K562 (cell line): Measurements from ENCODE around the gene SCG3. TPM values are rescaled to one million over a fixed set of nuclear protein-coding genes. Genes with fewer than 3 reads are reported as not detected.
A peak's percentile ranks its signal among the peaks of the same experiment; 100 is the strongest.

Source experiments
- CC2D1A ChIP-seq: fragments of 450-650 bp; IDR thresholded peaks from 2 replicates; pipeline ENCODE4 v1.6.1; 2017; ENCODE audit warnings: mild to moderate bottlenecking
- CREB1 ChIP-seq, 2 experiments: sonication (generic) in 1 of 2; formaldehyde crosslinking in 1 of 2; IDR thresholded peaks; 2 replicates each; pipeline versions ENCODE4 v1.6.1 to v1.8.0; 2012 to 2022; ENCODE audit warnings: inconsistent platforms in 1 of 2, mild to moderate bottlenecking in 1 of 2, missing genetic modification reagents in 1 of 2, moderate library complexity in 1 of 2
- CTBP1 ChIP-seq: fragments of 450-650 bp; IDR thresholded peaks from 2 replicates; pipeline ENCODE4 v1.6.1; 2016; ENCODE audit warnings: borderline replicate concordance
- EP300 ChIP-seq: IDR thresholded peaks from 2 replicates; pipeline ENCODE4 v1.6.1; 2012; ENCODE audit warnings: low read length, improper control_type of control experiment
- ETV1 ChIP-seq: fragments of 450-650 bp; conservative IDR thresholded peaks from 2 replicates; pipeline ENCODE4 v1.6.1; 2016; ENCODE audit warnings: missing genetic modification characterization, control low read depth, low read depth, missing compliant biosample characterization
- GABPA ChIP-seq: fragments of 200-800 bp; sonication (Bioruptor generic); conservative IDR thresholded peaks from 2 replicates; pipeline ENCODE4 v1.6.1; 2016; ENCODE audit warnings: low read depth, missing genetic modification characterization, missing compliant biosample characterization
- HDAC3 ChIP-seq: fragments of 450-650 bp; IDR thresholded peaks from 2 replicates; pipeline ENCODE4 v1.6.1; 2018; ENCODE audit warnings: borderline replicate concordance, mild to moderate bottlenecking, moderate library complexity; ENCODE audit not compliant: partially characterized antibody
- HMGN3 ChIP-seq: IDR thresholded peaks from 2 replicates; pipeline ENCODE4 v1.6.1; 2011; ENCODE audit warnings: borderline replicate concordance, low read depth, mild to moderate bottlenecking, mixed read lengths, low read length; ENCODE audit not compliant: insufficient read length; ENCODE audit errors: extremely low read depth
- IRF2 ChIP-seq: sonication (generic); formaldehyde crosslinking; IDR thresholded peaks from 2 replicates; pipeline ENCODE4 v1.8.1; 2022; ENCODE audit warnings: mild to moderate bottlenecking, missing genetic modification reagents
- MAZ ChIP-seq, 2 experiments: fragments of 450-650 bp in 1 of 2; sonication (generic) in 1 of 2; formaldehyde crosslinking; IDR thresholded peaks in 1 of 2; conservative IDR thresholded peaks in 1 of 2; 2 replicates each; pipeline versions ENCODE4 v1.4.0 to v1.5.0; 2020; ENCODE audit warnings: mild to moderate bottlenecking in 1 of 2, missing genetic modification reagents in 1 of 2
- MTA2 ChIP-seq: fragments of 450-650 bp; IDR thresholded peaks from 2 replicates; pipeline ENCODE4 v1.6.1; 2016; ENCODE audit warnings: low read depth
- SLC30A9 ChIP-seq: fragments of 250-450 bp; sonication (Bioruptor Pico); IDR thresholded peaks from 2 replicates; pipeline ENCODE4 v1.8.0; 2022; ENCODE audit warnings: mild to moderate bottlenecking, moderate library complexity
- SOX6 ChIP-seq: fragments of 450-650 bp; IDR thresholded peaks from 2 replicates; pipeline ENCODE4 v1.6.1; 2014; ENCODE audit warnings: mild to moderate bottlenecking
- SP1 ChIP-seq: sonication (generic); formaldehyde crosslinking; IDR thresholded peaks from 2 replicates; pipeline ENCODE4 v1.8.1; 2022; ENCODE audit warnings: mild to moderate bottlenecking, missing genetic modification reagents
- TEAD4 ChIP-seq, 2 experiments: sonication (generic) in 1 of 2; formaldehyde crosslinking in 1 of 2; IDR thresholded peaks; 2 replicates each; pipeline versions ENCODE4 v1.6.1 to v1.8.0; 2012 to 2022; ENCODE audit warnings: borderline replicate concordance in 1 of 2, inconsistent platforms in 1 of 2, low read length in 1 of 2, mild to moderate bottlenecking in 1 of 2, missing genetic modification reagents in 1 of 2
- XRCC5 ChIP-seq: fragments of 200-400 bp; formaldehyde crosslinking; IDR thresholded peaks from 2 replicates; pipeline ENCODE4 v1.6.1; 2017; ENCODE audit warnings: low read depth, mild to moderate bottlenecking, low read length
- YBX1 ChIP-seq: fragments of 450-650 bp; IDR thresholded peaks from 2 replicates; pipeline ENCODE4 v1.7.1; 2016; ENCODE audit warnings: mild to moderate bottlenecking
- ZFP30 ChIP-seq: fragments of 250-450 bp; sonication (Bioruptor Pico); IDR thresholded peaks from 2 replicates; pipeline ENCODE4 v1.8.0; 2022; ENCODE audit warnings: moderate library complexity, mild to moderate bottlenecking, inconsistent platforms, borderline replicate concordance
- ZNF274 ChIP-seq: IDR thresholded peaks from 2 replicates; pipeline ENCODE4 v1.6.1; 2011; ENCODE audit warnings: low read depth, mild to moderate bottlenecking, low read length, moderate library complexity, borderline replicate concordance
- ZNF778 ChIP-seq: fragments of 450-650 bp; formaldehyde crosslinking; IDR thresholded peaks from 2 replicates; pipeline ENCODE4 v1.4.0; 2020; ENCODE audit warnings: mild to moderate bottlenecking, moderate library complexity
- polyA plus RNA-seq, 8 experiments: library from polyadenylated mRNA; depleted of rRNA in 4 of 8; stranded (reverse) in 5 of 8; unstranded in 3 of 8; fragments of >200 nt; fragmentation: Nextera tagmentation in 2 of 8; fragmentation: Illumina TruSeq in 1 of 8; extraction: Ambion mirVana in 2 of 8; extraction: Trizol in 1 of 8; gene quantifications; 2 replicates each; pipeline versions ENCODE4 v1.2.1 to v1.2.3, GENCODE V29; 2011 to 2014; ENCODE audit warnings: inconsistent platforms in 1 of 8, missing spikeins in 1 of 8
- total RNA-seq, 7 experiments: library from RNA; depleted of rRNA in 6 of 7; stranded (reverse); fragments of >200 nt in 6 of 7; fragmentation: Illumina TruSeq in 2 of 7; extraction: Trizol in 2 of 7; gene quantifications; 2 replicates each; pipeline versions ENCODE4 v1.2.1 to v1.2.3, GENCODE V29; 2011 to 2021; ENCODE audit warnings: low replicate concordance in 1 of 7
- TF ChIP-seq, protein P1 (sequence below), 2 experiments: fragments of 200-800 bp in 1 of 2; sonication (Bioruptor generic) in 1 of 2; sonication (generic) in 1 of 2; formaldehyde crosslinking in 1 of 2; IDR thresholded peaks in 1 of 2; conservative IDR thresholded peaks in 1 of 2; 2 replicates each; pipeline versions ENCODE4 v1.5.0 to v1.6.1; 2016 to 2020; ENCODE audit warnings: missing compliant biosample characterization in 1 of 2, missing genetic modification characterization in 1 of 2, missing genetic modification reagents in 1 of 2
- TF ChIP-seq, protein P2 (sequence below): fragments of 250-450 bp; sonication (Bioruptor Pico); IDR thresholded peaks from 2 replicates; pipeline ENCODE4 v1.5.0; 2020; ENCODE audit warnings: mild to moderate bottlenecking
- TF ChIP-seq, protein P3 (sequence below): fragments of 450-650 bp; IDR thresholded peaks from 2 replicates; pipeline ENCODE4 v1.6.1; 2016; ENCODE audit warnings: low read depth, mild to moderate bottlenecking, moderate library complexity
- TF ChIP-seq, protein P4 (sequence below): sonication (generic); formaldehyde crosslinking; IDR thresholded peaks from 2 replicates; pipeline ENCODE4 v1.5.0; 2020; ENCODE audit warnings: missing genetic modification reagents

The SCG3 gene
- total and polyA plus RNA-seq, 9 of the 15 experiments (the other 6 are each of a cell fraction or from before 2014, with no cell fraction given), result 13.0 to 43.8 (median 21.0) TPM

DNA sequence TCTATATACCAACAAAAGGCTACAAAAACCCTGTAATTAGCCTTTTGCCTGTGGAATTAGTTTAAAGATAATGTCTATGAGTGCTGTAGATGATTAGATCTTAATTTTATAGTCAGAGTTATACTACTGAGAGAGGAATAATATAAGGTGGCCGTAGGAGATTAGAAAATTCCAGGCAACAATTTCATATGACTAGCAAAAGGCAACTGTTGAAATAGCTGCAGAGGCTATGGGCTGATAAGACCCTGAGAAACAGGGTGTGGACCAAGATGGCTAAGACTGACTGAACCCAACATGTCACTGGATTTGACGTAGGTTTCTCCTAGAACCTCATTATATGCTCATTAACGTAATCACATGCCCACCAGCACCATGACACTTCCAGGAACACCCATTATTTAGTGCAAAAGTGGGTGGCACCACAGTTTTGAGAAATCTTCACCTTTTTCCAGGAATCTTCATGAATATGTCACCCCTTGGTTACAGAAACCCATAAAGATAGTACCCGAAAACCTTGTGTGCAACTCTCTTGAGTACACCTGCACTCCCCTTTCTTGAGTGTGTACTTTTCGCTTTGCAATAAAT lies 29.1 kb upstream of the SCG3 start (continued):
- TF ChIP-seq TEAD4 (IDR thresholded peaks at IDR 0.05; ENCODE audit: low read length) (peak; percentile 98), TEAD4 (CRISPR knock-in tag; IDR thresholded peaks at IDR 0.05; ENCODE audit: borderline replicate concordance) (no peak), MAZ (CRISPR knock-in tag; conservative IDR thresholded peaks at IDR 0.05 in 1 of 2, IDR thresholded peaks at IDR 0.05 in 1 of 2) (peak in 1 of 2 experiments; percentile 42; a peak in 1 of 4 replicates), CTBP1 (peak; percentile 85), HDAC3 (peak; percentile 75), XRCC5 (no peak), IRF2 (no peak), SOX6 (peak; percentile 82), SP1 (CRISPR knock-in tag) (0 out of 2 replicates have a peak, but pooled peaks have one; percentile 25), HMGN3 (peak; percentile 59), ZNF778 (CRISPR knock-in tag) (no peak), ZNF274 (0 out of 2 replicates have a peak, but pooled peaks have one; percentile 32), MTA2 (peak; percentile 88), YBX1 (no peak), SLC30A9 (CRISPR knock-in tag) (no peak), ZFP30 (CRISPR knock-in tag) (no peak), EP300 (peak; percentile 89), CREB1 (IDR thresholded peaks at IDR 0.05) (peak; percentile 85), CREB1 (CRISPR knock-in tag; IDR thresholded peaks at IDR 0.05) (peak; percentile 65; the same call in 1 of the 2 replicates), ETV1 (no peak), GABPA (tag) (peak; percentile 30; the same call in 1 of the 2 replicates), CC2D1A (peak; percentile 85; the same call in 1 of the 2 replicates)
- TF ChIP-seq, protein P1, sequence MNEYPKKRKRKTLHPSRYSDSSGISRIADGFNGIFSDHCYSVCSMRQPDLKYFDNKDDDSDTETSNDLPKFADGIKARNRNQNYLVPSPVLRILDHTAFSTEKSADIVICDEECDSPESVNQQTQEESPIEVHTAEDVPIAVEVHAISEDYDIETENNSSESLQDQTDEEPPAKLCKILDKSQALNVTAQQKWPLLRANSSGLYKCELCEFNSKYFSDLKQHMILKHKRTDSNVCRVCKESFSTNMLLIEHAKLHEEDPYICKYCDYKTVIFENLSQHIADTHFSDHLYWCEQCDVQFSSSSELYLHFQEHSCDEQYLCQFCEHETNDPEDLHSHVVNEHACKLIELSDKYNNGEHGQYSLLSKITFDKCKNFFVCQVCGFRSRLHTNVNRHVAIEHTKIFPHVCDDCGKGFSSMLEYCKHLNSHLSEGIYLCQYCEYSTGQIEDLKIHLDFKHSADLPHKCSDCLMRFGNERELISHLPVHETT (CRISPR knock-in tag; conservative IDR thresholded peaks at IDR 0.05 in 1 of 2, IDR thresholded peaks at IDR 0.05 in 1 of 2), result peak in 1 of 2 experiments; percentile 64; a peak in 2 of 4 replicates
- TF ChIP-seq, protein P2, sequence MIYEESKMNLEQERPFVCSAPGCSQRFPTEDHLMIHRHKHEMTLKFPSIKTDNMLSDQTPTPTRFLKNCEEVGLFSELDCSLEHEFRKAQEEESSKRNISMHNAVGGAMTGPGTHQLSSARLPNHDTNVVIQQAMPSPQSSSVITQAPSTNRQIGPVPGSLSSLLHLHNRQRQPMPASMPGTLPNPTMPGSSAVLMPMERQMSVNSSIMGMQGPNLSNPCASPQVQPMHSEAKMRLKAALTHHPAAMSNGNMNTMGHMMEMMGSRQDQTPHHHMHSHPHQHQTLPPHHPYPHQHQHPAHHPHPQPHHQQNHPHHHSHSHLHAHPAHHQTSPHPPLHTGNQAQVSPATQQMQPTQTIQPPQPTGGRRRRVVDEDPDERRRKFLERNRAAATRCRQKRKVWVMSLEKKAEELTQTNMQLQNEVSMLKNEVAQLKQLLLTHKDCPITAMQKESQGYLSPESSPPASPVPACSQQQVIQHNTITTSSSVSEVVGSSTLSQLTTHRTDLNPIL (CRISPR knock-in tag), result no peak
- TF ChIP-seq, protein P3, sequence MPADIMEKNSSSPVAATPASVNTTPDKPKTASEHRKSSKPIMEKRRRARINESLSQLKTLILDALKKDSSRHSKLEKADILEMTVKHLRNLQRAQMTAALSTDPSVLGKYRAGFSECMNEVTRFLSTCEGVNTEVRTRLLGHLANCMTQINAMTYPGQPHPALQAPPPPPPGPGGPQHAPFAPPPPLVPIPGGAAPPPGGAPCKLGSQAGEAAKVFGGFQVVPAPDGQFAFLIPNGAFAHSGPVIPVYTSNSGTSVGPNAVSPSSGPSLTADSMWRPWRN, result peak; percentile 44
- TF ChIP-seq, protein P4, sequence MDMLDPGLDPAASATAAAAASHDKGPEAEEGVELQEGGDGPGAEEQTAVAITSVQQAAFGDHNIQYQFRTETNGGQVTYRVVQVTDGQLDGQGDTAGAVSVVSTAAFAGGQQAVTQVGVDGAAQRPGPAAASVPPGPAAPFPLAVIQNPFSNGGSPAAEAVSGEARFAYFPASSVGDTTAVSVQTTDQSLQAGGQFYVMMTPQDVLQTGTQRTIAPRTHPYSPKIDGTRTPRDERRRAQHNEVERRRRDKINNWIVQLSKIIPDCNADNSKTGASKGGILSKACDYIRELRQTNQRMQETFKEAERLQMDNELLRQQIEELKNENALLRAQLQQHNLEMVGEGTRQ (CRISPR knock-in tag), result no peak
